ENCODE measurements around the gene ZBTB37. TPM values are rescaled to one million over a fixed set of nuclear protein-coding genes. Genes with fewer than 3 reads are reported as not detected.

The ZBTB37 gene
- total RNA-seq, 1 donor: 11.3 TPM

DNA sequence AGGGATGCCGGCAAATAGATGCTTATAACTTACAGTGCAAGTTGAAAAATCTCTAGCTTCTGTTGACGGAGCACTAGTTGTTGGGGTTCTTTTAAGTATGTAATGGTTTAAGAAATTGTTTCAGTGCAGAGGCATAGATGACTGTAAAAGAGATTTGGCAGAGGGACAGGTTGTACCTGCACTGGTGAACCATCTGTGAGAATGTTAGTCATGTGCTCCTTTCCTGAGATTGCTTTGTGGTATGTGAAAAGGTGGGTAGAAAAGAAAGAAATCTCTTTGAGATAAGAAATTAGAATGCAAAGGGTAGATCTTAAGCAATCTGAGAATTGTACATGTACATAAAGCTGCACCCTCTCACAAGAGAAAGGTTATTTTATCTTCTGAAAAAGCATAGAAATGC lies 19.4 kb downstream of the ZBTB37 start:
- DNase-seq (ENCODE audit: low read depth): no peak
- H3K4me3 ChIP-seq (ENCODE audit: low read depth, low read length): no peak overlapping the region
- TF ChIP-seq CTCF (IDR thresholded peaks at IDR 0.05; ENCODE audit: insufficient read depth, low read length): no peak

DNA sequence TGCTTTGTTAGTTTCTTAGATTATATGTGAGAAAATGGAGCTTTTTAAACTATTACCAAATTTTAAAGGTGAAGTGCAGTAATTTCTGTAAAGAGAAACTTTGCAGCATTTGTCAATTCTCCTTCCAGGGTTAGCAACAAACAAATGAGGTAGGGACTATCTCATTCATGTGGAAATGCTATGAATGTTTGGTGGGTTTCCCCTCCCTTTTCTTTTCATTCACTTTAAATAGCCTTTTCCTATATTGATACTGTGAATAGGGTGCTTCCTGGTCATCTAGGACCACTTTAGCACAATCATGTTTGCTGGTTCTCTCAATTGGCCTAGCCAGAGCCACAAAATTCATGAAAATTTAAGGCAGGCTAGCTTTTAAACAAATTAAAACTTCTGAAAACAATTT lies 20.6 kb downstream of the ZBTB37 start:
- TF ChIP-seq CTCF (IDR thresholded peaks at IDR 0.05; ENCODE audit: insufficient read depth, low read length): no peak
- no peak for DNase-seq (ENCODE audit: low read depth)

GRCh38 chr1:173889885-173890284 lies 21.7 kb downstream of the ZBTB37 start:
- no peak for DNase-seq (ENCODE audit: low read depth)
- TF ChIP-seq CTCF (IDR thresholded peaks at IDR 0.05; ENCODE audit: insufficient read depth, low read length): no peak
- no peak overlapping the region for H3K4me3 ChIP-seq (ENCODE audit: low read depth, low read length)

More for the DNA sequence above, 20.6 kb downstream of the ZBTB37 start:
- no peak overlapping the region for H3K4me3 ChIP-seq (ENCODE audit: low read depth, low read length)

GRCh38 chr1:173893611-173894010 lies 25.4 kb downstream of the ZBTB37 start:
- no peak overlapping the region for H3K4me3 ChIP-seq (ENCODE audit: low read depth, low read length)
- no peak for TF ChIP-seq CTCF (IDR thresholded peaks at IDR 0.05; ENCODE audit: insufficient read depth, low read length)
- DNase-seq (ENCODE audit: low read depth): no peak

GRCh38 chr1:173894189-173894588 lies 26.0 kb downstream of the ZBTB37 start:
- DNase-seq (ENCODE audit: low read depth): no peak
- no peak for TF ChIP-seq CTCF (IDR thresholded peaks at IDR 0.05; ENCODE audit: insufficient read depth, low read length)
- H3K4me3 ChIP-seq (ENCODE audit: low read depth, low read length): no peak overlapping the region

DNA sequence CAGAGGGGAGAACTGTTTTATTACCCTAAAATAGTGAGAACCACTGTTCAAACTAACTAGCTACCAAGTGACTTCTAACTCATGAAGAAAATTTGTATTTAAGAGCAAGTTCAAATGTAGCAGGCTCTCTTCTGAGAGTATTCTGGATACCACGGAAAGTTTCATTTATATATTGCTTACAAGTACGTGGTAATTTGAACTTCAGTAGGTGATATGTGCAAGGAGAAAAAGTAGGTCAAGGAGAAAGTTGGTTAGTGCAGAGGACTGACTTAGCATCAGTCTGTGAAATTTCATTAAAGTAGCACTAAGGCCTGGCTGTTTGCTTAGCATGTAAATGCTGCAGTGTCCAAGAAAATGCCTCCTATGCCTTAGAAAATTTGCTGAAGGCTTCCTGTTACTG lies 32.2 kb downstream of the ZBTB37 start:
- no peak for TF ChIP-seq CTCF (IDR thresholded peaks at IDR 0.05; ENCODE audit: insufficient read depth, low read length)
- DNase-seq (ENCODE audit: low read depth): no peak
- no peak overlapping the region for H3K4me3 ChIP-seq (ENCODE audit: low read depth, low read length)

GRCh38 chr1:173900992-173901391 lies 32.8 kb downstream of the ZBTB37 start:
- no peak for DNase-seq (ENCODE audit: low read depth)
- no peak for TF ChIP-seq CTCF (IDR thresholded peaks at IDR 0.05; ENCODE audit: insufficient read depth, low read length)
- H3K4me3 ChIP-seq (ENCODE audit: low read depth, low read length): no peak overlapping the region

Measured in fibroblast of the aortic adventitia (primary cell).